ENCODE measurements around the gene PKIG.

PKIG gene

DNA sequence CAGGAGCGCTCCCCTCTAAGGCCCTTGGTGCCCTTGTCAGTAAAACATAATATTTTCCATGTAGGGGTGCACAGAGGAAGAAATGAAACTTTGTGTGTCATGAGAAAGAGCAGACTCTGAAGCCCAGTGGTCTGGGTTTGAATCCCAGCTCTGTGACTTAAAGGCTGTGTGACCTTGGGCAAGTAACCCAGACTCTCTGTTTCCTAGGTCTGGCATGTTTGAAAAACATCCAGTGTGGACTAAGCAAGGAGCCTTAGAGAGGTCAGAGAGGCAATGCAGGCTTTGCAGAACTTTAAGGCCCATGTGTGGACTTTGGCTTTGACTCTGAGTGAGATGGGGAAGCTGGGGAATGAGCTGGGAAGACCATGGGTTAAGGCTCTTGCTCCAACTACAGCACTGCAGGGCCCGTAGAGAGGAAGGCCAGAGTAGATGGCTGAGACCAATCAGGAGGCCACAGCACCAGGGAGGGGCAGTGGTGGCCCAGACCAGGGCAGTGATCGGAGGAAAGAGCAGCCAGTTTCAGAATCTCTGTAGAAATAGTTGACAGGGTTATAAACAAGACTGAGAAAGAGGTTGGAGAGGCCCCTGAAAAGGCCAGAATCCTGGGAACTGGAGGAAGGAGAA lies 50.9 kb downstream of the PKIG start:
- no peak for DNase-seq
- Histone ChIP-seq H3K4me3 (no peak overlapping the region), H3K27me3 (no peaks in the 10 kb centered on the region), H3K27ac (peak overlapping the region in 1 of 2 donors; percentile 34), H3K36me3 (no peaks in the 10 kb centered on the region), H3K9me3 (no peaks in the 10 kb centered on the region), H3K4me1 (peaks cover 0 to 5% (median 0%) of the 10 kb centered on the region in 4 donors)
- TF ChIP-seq, protein P1, sequence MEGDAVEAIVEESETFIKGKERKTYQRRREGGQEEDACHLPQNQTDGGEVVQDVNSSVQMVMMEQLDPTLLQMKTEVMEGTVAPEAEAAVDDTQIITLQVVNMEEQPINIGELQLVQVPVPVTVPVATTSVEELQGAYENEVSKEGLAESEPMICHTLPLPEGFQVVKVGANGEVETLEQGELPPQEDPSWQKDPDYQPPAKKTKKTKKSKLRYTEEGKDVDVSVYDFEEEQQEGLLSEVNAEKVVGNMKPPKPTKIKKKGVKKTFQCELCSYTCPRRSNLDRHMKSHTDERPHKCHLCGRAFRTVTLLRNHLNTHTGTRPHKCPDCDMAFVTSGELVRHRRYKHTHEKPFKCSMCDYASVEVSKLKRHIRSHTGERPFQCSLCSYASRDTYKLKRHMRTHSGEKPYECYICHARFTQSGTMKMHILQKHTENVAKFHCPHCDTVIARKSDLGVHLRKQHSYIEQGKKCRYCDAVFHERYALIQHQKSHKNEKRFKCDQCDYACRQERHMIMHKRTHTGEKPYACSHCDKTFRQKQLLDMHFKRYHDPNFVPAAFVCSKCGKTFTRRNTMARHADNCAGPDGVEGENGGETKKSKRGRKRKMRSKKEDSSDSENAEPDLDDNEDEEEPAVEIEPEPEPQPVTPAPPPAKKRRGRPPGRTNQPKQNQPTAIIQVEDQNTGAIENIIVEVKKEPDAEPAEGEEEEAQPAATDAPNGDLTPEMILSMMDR (IDR thresholded peaks at IDR 0.05) = no peak
- intact Hi-C loops (cut with DNase I; ENCODE audit: low total_unique reads) = no loop called here

DNA sequence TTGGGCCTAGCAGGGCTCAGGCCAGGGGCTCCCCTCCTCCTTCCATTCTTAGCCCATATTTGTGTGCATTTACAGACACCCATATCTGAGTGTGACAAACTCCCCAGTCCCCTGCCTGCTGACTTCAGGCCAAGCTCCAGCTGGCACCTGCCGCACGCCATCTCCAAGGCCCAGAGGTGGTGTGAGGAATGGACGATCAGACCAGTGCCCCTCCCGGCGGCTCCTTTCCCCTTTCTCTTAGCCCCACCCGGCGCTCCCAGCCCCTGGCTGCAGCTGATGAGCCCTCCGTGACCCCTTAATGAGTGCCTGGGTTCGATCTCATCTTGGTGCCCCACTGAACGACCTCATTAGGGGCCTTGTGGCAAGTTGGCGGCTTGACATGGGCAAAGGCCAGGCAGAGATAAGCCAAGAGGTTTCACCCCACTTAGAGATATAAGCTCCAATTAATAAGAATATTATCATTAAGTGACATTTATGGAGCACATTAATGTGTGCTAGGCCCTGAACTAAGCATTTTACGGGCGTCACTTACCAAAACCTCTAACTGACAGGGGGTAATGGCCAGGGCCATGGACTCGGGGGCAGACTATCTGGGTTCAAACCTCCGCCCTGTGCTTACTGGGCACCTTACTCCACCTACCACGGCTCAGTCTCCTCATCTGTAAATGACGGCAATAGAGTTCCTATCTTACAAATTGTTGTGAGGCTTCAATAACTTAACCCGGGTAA lies 51.7 kb downstream of the PKIG start:
- no peak for DNase-seq
- Histone ChIP-seq H3K4me3 (no peak overlapping the region), H3K27me3 (no peaks in the 10 kb centered on the region), H3K27ac (peak overlapping the region in 1 of 2 donors; percentile 34), H3K4me1 (peaks cover 0 to 5% (median 0%) of the 10 kb centered on the region in 4 donors), H3K9me3 (no peaks in the 10 kb centered on the region), H3K36me3 (no peaks in the 10 kb centered on the region)
- TF ChIP-seq, protein P1 (IDR thresholded peaks at IDR 0.05) = no peak
- intact Hi-C loops (cut with DNase I; ENCODE audit: low total_unique reads) = no loop called here

- Histone ChIP-seq H3K27me3 (no peaks in the 10 kb centered on the region), H3K36me3 (no peaks in the 10 kb centered on the region), H3K9me3 (no peaks in the 10 kb centered on the region), H3K27ac (no peak overlapping the region), H3K4me1 (peaks cover 0 to 5% (median 0%) of the 10 kb centered on the region in 4 donors), H3K4me3 (no peak overlapping the region)
- TF ChIP-seq, protein P1 (IDR thresholded peaks at IDR 0.05) = no peak
- intact Hi-C loops (cut with DNase I; ENCODE audit: low total_unique reads) = no loop called here
- DNase-seq = no peak
Measured at GRCh38 chr20:44635877-44636276, 53.5 kb downstream of the PKIG start.

GRCh38 chr20:44637042-44637441 lies 54.7 kb downstream of the PKIG start:
- H3K27ac ChIP-seq = no peak overlapping the region
- H3K4me3 ChIP-seq = no peak overlapping the region
- H3K9me3 ChIP-seq = no peaks in the 10 kb centered on the region
- TF ChIP-seq, protein P1 (IDR thresholded peaks at IDR 0.05) = no peak
- no peaks in the 10 kb centered on the region for H3K27me3 ChIP-seq
- H3K4me1 ChIP-seq = peaks cover 0 to 7% (median 2%) of the 10 kb centered on the region in 4 donors
- H3K36me3 ChIP-seq = no peaks in the 10 kb centered on the region
- no peak for DNase-seq
- intact Hi-C loops (cut with DNase I; ENCODE audit: low total_unique reads) = no loop called here

DNA sequence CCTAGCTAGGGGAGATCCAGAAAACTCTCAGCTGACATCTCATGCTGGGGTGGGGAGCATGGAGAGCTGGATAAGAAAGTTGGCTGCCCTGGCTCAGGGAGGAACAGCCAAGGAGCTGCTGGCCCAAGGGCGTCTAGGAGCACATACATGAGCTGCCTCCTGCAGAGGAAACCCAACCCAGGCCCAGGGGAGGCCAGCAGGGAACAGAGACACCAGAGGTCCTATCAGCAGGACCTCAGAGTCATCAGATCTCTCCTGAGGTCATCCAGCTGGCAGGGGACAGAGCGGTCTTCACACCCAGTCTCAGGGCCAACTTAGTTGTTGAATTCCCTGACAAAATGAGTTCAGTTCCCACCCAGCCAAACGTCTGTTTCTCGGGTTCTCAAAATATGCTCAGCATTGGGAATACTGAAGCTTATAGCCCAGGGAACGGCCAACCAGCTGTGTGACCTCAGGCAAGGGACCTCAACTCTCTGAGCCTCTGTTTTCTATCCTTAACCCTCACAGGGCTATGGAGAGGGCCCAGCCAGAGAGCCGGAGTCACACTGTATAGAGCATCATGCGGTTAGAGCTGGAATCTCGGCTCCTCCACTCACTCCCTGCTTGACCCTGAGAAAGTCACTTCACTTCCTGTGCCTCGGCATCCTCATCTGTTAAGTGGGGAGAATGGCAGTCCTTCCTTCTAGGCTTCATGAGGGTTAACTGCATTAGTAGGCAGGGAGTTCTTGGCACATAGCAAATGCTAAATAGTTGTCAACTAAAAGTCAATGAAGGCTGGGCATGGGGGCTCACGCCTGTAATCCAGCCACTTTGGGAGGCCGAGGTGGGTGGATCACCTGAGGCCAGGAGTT lies 55.4 kb downstream of the PKIG start:
- no peak overlapping the region for H3K27ac ChIP-seq

More for the DNA sequence above, 55.4 kb downstream of the PKIG start:
- Histone ChIP-seq H3K4me1 (peaks cover 0 to 10% (median 7%) of the 10 kb centered on the region in 4 donors), H3K36me3 (no peaks in the 10 kb centered on the region), H3K27me3 (no peaks in the 10 kb centered on the region), H3K4me3 (no peak overlapping the region), H3K9me3 (no peaks in the 10 kb centered on the region)
- intact Hi-C loops (cut with DNase I; ENCODE audit: low total_unique reads) = no loop called here
- DNase-seq = peak; percentile 83 to 86
- TF ChIP-seq, protein P1 (IDR thresholded peaks at IDR 0.05) = no peak

Data from tibial artery (tissue), 4 donors.